ENCODE results near the gene ZC2HC1C.

ZC2HC1C gene, protein sequence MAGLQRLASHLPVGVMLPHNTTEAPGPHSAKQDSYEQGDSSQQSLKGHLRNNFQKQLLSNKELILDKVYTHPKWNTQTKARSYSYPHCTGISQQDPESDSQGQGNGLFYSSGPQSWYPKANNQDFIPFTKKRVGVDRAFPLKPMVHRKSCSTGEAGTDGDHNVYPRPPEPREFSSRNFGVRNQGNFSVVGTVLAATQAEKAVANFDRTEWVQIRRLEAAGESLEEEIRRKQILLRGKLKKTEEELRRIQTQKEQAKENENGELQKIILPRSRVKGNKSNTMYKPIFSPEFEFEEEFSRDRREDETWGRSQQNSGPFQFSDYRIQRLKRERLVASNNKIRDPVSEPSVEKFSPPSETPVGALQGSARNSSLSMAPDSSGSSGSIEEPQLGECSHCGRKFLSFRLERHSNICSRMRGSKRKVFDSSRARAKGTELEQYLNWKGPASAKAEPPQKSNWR

DNA sequence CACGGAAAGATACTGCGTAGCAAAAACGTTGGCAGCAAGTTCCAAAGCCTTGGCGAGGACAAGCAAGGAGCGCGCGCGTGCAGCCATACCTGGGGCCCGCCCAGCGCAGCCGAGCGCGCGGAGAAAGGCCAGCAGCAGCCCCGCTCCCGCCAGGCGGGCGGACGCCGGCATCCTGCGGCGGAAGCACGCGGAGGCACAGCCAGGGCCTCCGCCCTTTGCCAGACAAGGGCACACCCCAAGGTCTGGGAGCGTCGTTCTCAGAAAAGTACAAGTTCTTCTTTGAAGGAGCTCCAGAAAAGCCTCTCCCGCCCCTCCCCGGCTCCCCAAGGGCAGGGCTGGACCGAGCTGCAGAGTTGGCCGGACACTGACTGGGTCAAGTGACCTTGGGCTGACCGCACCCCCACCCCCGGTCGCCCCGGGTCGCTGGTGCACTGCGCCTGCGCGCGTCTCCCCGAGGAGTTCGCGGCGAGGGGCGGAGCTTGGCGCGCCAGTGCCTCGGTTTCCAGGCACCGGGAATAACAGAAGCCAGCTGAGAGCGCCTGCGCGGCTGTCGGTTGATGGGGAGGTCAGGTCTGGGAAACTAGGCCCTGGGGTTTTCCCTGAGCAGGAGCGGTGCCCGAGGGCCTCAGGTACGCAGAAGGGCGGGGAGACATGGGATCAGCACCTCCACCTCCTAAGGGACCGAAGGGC is at the start of gene ZC2HC1C:
ZC2HC1C (plus strand) TSS at position 521 of the 690 bp plus-strand sequence. CDS start 933 bp downstream, outside the sequence.
- H3K36me3 ChIP-seq (ENCODE audit: control insufficient read depth in 2 of 2, insufficient read depth in 2 of 2, low read length in 2 of 2), result no peaks in the 10 kb centered on the region
- H3K9ac ChIP-seq (ENCODE audit: low read depth in 1 of 2, low read length in 2 of 2), result peak within 1 kb of the TSS; percentile 47 to 80
- peak within 1 kb of the TSS; percentile 65 to 82 for H3K4me3 ChIP-seq (ENCODE audit: low read length in 2 of 2)
- no peaks in the 10 kb centered on the region for H3K9me3 ChIP-seq (ENCODE audit: control insufficient read depth in 2 of 2, low read length in 2 of 2)
- no peaks in the 10 kb centered on the region for H3K27me3 ChIP-seq (ENCODE audit: control insufficient read depth in 2 of 2, insufficient read depth in 2 of 2, low read length in 2 of 2)
- peak within 1 kb of the TSS; percentile 91 to 94 for H3K27ac ChIP-seq (ENCODE audit: low read depth in 2 of 2, low read length in 2 of 2)
- peaks cover 15 to 18% of the 10 kb centered on the region in 2 donors for H3K4me1 ChIP-seq (ENCODE audit: control insufficient read depth in 2 of 2, insufficient read depth in 2 of 2, low read length in 2 of 2)

DNA sequence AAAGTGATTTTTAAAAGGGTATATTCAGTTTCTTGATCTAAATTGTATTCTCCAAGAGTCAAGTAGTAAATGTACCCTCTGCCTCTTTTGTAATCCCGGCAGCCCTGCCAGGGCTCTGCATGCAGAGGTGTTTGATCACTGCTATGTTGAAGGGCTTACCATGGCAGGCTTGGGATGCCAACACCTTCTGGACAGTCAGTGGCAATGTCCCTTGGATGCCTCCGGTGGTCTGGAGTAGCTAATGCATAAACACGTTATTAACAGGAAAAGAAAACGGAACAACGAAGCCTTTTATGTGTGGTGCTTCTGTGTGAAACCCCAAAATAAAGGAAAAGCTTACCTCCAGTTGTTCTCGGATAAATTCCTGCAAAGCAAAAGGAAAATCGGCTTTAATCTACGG is 46.8 kb upstream of the ZC2HC1C start:
- Histone ChIP-seq H3K36me3 (ENCODE audit: control insufficient read depth in 2 of 2, insufficient read depth in 2 of 2, low read length in 2 of 2) (peaks cover 23 to 47% of the 10 kb centered on the region in 2 donors), H3K9me3 (ENCODE audit: control insufficient read depth in 2 of 2, low read length in 2 of 2) (no peaks in the 10 kb centered on the region), H3K4me3 (ENCODE audit: low read length in 2 of 2) (no peak overlapping the region), H3K27me3 (ENCODE audit: control insufficient read depth in 2 of 2, insufficient read depth in 2 of 2, low read length in 2 of 2) (no peaks in the 10 kb centered on the region), H3K27ac (ENCODE audit: low read depth in 2 of 2, low read length in 2 of 2) (no peak overlapping the region), H3K9ac (ENCODE audit: low read depth in 1 of 2, low read length in 2 of 2) (no peak overlapping the region), H3K4me1 (ENCODE audit: control insufficient read depth in 2 of 2, insufficient read depth in 2 of 2, low read length in 2 of 2) (peaks cover 4 to 8% of the 10 kb centered on the region in 2 donors)

DNA sequence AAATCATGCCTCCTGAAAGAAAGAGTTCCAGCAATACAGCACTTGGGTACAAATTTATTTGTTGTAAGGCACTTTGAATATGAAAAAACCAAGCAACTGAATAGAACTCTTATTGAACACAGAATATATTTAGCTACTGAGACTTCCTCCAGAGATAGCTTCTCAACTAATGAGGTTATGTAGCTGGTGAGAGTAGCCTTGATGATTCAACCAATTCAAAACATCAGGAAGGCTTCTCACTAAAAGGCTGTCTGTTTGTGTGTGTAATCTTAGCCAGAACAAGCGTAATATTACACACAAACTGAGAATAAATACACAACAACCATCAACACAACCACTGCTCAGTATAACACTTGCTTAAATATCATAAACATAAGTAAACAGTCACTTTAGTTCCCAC is 46.3 kb upstream of the ZC2HC1C start:
- no peak overlapping the region for H3K4me3 ChIP-seq (ENCODE audit: low read length in 2 of 2)
- no peaks in the 10 kb centered on the region for H3K27me3 ChIP-seq (ENCODE audit: control insufficient read depth in 2 of 2, insufficient read depth in 2 of 2, low read length in 2 of 2)
- H3K4me1 ChIP-seq (ENCODE audit: control insufficient read depth in 2 of 2, insufficient read depth in 2 of 2, low read length in 2 of 2), result peaks cover 2 to 6% of the 10 kb centered on the region in 2 donors
- H3K27ac ChIP-seq (ENCODE audit: low read depth in 2 of 2, low read length in 2 of 2), result no peak overlapping the region
- H3K36me3 ChIP-seq (ENCODE audit: control insufficient read depth in 2 of 2, insufficient read depth in 2 of 2, low read length in 2 of 2), result peaks cover 23 to 43% of the 10 kb centered on the region in 2 donors
- no peak overlapping the region for H3K9ac ChIP-seq (ENCODE audit: low read depth in 1 of 2, low read length in 2 of 2)
- no peaks in the 10 kb centered on the region for H3K9me3 ChIP-seq (ENCODE audit: control insufficient read depth in 2 of 2, low read length in 2 of 2)

DNA sequence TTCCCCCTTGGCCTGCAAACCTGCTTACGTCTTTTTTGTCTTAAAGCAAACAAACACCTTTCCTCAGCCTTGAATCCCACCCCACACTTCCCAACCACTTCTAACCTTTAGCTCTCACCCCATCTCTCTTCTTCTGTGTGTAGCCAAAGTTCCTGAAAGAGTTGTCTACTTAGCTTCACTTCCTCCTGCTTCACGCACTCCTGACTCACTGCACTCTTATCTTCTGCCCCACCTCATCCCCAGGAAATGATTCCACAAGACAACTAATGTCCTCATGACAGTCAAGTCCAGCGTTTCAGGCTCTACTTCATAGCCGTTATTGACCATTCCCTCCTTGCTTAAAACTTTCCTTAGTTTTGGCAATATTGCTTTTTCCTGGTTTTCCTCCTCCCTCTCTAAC is 44.4 kb upstream of the ZC2HC1C start:
- no peak overlapping the region for H3K4me3 ChIP-seq (ENCODE audit: low read length in 2 of 2)
- H3K27me3 ChIP-seq (ENCODE audit: control insufficient read depth in 2 of 2, insufficient read depth in 2 of 2, low read length in 2 of 2), result no peaks in the 10 kb centered on the region
- peak overlapping the region; percentile 38 to 65 for H3K27ac ChIP-seq (ENCODE audit: low read depth in 2 of 2, low read length in 2 of 2)
- H3K9ac ChIP-seq (ENCODE audit: low read depth in 1 of 2, low read length in 2 of 2), result no peak overlapping the region
- peaks cover 0 to 3% of the 10 kb centered on the region in 2 donors for H3K4me1 ChIP-seq (ENCODE audit: control insufficient read depth in 2 of 2, insufficient read depth in 2 of 2, low read length in 2 of 2)
- no peaks in the 10 kb centered on the region for H3K9me3 ChIP-seq (ENCODE audit: control insufficient read depth in 2 of 2, low read length in 2 of 2)
- H3K36me3 ChIP-seq (ENCODE audit: control insufficient read depth in 2 of 2, insufficient read depth in 2 of 2, low read length in 2 of 2), result peaks cover 20 to 37% of the 10 kb centered on the region in 2 donors

DNA sequence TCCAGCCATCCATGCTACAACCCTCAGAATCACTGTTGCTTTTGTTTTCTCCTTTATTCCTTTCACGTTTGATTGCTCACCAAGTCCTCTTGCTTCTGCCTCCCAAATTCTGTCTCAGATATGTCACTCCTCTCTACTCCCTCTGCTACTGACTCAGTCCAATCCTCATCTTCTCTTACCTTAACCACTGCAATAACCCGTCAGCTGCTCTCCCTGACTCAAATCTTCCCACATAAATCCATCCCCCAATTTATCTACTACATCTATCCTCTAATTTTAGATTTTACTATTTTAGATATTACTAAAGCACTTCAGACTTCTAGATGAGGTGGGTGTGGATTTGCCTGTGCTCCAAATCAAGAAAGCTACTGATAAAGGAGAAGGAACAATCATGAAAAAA is 43.6 kb upstream of the ZC2HC1C start:
- Histone ChIP-seq H3K4me3 (ENCODE audit: low read length in 2 of 2) (no peak overlapping the region), H3K4me1 (ENCODE audit: control insufficient read depth in 2 of 2, insufficient read depth in 2 of 2, low read length in 2 of 2) (peaks cover 0 to 3% of the 10 kb centered on the region in 2 donors), H3K9me3 (ENCODE audit: control insufficient read depth in 2 of 2, low read length in 2 of 2) (no peaks in the 10 kb centered on the region), H3K27me3 (ENCODE audit: control insufficient read depth in 2 of 2, insufficient read depth in 2 of 2, low read length in 2 of 2) (no peaks in the 10 kb centered on the region), H3K9ac (ENCODE audit: low read depth in 1 of 2, low read length in 2 of 2) (no peak overlapping the region), H3K27ac (ENCODE audit: low read depth in 2 of 2, low read length in 2 of 2) (peak overlapping the region in 1 of 2 donors; percentile 23), H3K36me3 (ENCODE audit: control insufficient read depth in 2 of 2, insufficient read depth in 2 of 2, low read length in 2 of 2) (peaks cover 25 to 34% of the 10 kb centered on the region in 2 donors)

DNA sequence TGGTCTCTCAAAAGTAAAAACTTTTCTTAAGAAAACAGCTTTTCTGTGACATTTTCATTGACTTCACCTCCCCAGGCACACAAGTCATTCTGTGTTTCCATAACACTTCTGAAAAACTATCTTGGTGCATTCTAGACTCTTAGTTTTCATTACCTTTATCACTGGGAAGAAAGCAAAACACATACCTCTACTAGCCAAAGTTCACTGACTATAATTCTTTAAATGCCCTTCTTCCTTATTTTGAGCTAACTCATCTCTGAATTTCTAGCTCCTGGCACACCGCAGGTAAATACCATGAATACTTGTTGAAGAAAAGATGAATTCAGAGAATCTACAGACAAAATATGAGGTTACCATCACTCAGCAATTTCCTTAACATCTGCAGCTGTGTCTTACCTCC is 39.3 kb upstream of the ZC2HC1C start:
- Histone ChIP-seq H3K9ac (ENCODE audit: low read depth in 1 of 2, low read length in 2 of 2) (no peak overlapping the region), H3K4me1 (ENCODE audit: control insufficient read depth in 2 of 2, insufficient read depth in 2 of 2, low read length in 2 of 2) (no peaks in the 10 kb centered on the region), H3K36me3 (ENCODE audit: control insufficient read depth in 2 of 2, insufficient read depth in 2 of 2, low read length in 2 of 2) (peaks cover 17 to 37% of the 10 kb centered on the region in 2 donors), H3K27ac (ENCODE audit: low read depth in 2 of 2, low read length in 2 of 2) (no peak overlapping the region), H3K27me3 (ENCODE audit: control insufficient read depth in 2 of 2, insufficient read depth in 2 of 2, low read length in 2 of 2) (no peaks in the 10 kb centered on the region), H3K9me3 (ENCODE audit: control insufficient read depth in 2 of 2, low read length in 2 of 2) (no peaks in the 10 kb centered on the region), H3K4me3 (ENCODE audit: low read length in 2 of 2) (no peak overlapping the region)

DNA sequence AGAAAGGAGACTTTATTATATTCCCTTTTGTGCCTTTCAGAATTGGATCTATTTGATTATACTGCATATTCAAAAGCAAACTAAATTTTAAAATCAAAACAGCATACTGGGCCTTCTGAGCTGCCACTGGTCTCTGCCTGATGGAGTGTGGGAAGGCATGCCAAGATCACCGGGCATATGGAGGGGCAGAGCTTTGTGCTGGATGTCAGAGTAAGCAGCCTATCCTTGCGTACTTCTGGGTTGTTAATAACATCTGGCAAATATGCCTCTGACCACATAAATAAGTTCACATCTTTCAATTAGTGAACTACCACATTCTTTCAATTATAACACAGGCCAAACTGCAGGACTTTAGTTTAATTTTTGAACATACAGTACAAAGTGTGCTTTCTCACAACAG is 36.5 kb upstream of the ZC2HC1C start:
- Histone ChIP-seq H3K4me3 (ENCODE audit: low read length in 2 of 2) (no peak overlapping the region), H3K9me3 (ENCODE audit: control insufficient read depth in 2 of 2, low read length in 2 of 2) (no peaks in the 10 kb centered on the region), H3K4me1 (ENCODE audit: control insufficient read depth in 2 of 2, insufficient read depth in 2 of 2, low read length in 2 of 2) (no peaks in the 10 kb centered on the region), H3K27ac (ENCODE audit: low read depth in 2 of 2, low read length in 2 of 2) (no peak overlapping the region), H3K36me3 (ENCODE audit: control insufficient read depth in 2 of 2, insufficient read depth in 2 of 2, low read length in 2 of 2) (peaks cover 17 to 48% of the 10 kb centered on the region in 2 donors), H3K9ac (ENCODE audit: low read depth in 1 of 2, low read length in 2 of 2) (no peak overlapping the region), H3K27me3 (ENCODE audit: control insufficient read depth in 2 of 2, insufficient read depth in 2 of 2, low read length in 2 of 2) (no peaks in the 10 kb centered on the region)

DNA sequence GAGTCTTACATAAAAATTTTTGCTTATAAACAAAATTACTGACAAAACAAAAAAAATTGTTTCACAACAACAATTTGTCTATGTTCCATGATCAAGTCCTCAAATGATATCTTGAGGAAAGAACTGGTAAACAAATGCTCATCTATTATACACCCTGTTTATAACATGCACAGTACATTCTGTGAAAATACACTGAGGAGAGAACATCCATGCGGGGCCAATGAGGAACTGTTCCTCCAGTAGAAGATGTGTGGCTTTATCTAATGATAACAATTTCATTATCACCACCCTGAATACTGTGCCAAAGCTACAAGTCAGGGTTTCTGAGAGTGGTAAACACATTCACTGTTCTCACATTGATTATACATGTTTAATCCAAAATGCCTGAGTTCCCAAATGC is 28.9 kb upstream of the ZC2HC1C start:
- Histone ChIP-seq H3K4me3 (ENCODE audit: low read length in 2 of 2) (no peak overlapping the region), H3K36me3 (ENCODE audit: control insufficient read depth in 2 of 2, insufficient read depth in 2 of 2, low read length in 2 of 2) (peaks cover 3 to 19% of the 10 kb centered on the region in 2 donors), H3K9me3 (ENCODE audit: control insufficient read depth in 2 of 2, low read length in 2 of 2) (no peaks in the 10 kb centered on the region), H3K9ac (ENCODE audit: low read depth in 1 of 2, low read length in 2 of 2) (no peak overlapping the region), H3K27me3 (ENCODE audit: control insufficient read depth in 2 of 2, insufficient read depth in 2 of 2, low read length in 2 of 2) (no peaks in the 10 kb centered on the region), H3K27ac (ENCODE audit: low read depth in 2 of 2, low read length in 2 of 2) (peak overlapping the region in 1 of 2 donors; percentile 26), H3K4me1 (ENCODE audit: control insufficient read depth in 2 of 2, insufficient read depth in 2 of 2, low read length in 2 of 2) (peaks cover 14 to 24% of the 10 kb centered on the region in 2 donors)

DNA sequence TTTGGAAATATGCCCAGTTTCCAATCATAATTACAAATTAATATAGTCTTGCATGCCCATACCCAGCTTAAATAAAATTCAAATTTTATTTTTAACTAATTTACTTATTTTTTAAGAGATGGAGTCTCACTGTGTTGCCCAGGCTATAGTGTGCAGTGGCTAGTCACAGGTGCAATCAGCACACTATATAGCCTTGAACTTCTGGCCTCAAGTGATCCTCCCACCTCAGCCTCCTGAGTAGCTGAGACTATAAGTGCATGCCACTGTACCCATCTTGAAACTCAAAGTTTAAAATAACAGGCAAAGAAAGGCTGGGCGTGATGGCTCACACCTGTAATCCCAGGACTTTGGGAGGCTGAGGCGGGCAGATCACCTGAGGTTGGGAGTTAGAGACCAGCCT is 28.5 kb upstream of the ZC2HC1C start:
- H3K9me3 ChIP-seq (ENCODE audit: control insufficient read depth in 2 of 2, low read length in 2 of 2), result no peaks in the 10 kb centered on the region
- H3K36me3 ChIP-seq (ENCODE audit: control insufficient read depth in 2 of 2, insufficient read depth in 2 of 2, low read length in 2 of 2), result peaks cover 3 to 16% of the 10 kb centered on the region in 2 donors
- H3K27me3 ChIP-seq (ENCODE audit: control insufficient read depth in 2 of 2, insufficient read depth in 2 of 2, low read length in 2 of 2), result no peaks in the 10 kb centered on the region
- peaks cover 14 to 24% of the 10 kb centered on the region in 2 donors for H3K4me1 ChIP-seq (ENCODE audit: control insufficient read depth in 2 of 2, insufficient read depth in 2 of 2, low read length in 2 of 2)
- peak overlapping the region; percentile 26 to 69 for H3K27ac ChIP-seq (ENCODE audit: low read depth in 2 of 2, low read length in 2 of 2)
- H3K9ac ChIP-seq (ENCODE audit: low read depth in 1 of 2, low read length in 2 of 2), result no peak overlapping the region
- no peak overlapping the region for H3K4me3 ChIP-seq (ENCODE audit: low read length in 2 of 2)

DNA sequence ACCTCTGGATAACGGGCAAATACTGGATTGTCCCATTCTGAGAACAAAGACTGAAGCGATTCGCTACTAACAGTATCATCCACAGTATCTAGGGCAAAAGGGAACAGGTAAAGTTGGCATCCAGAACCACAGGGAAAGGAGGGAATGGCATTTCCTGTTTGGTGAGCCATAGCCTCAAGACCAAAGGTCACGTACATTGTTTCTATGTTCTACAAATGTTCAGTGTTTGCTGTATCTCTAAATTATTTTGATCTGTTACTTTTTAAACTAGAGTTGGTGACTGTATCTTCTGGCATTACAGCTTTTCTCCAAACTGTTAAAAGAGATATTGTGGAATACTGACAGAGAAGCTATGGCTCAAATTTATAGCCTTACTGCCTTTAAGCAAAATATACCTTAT is 27.8 kb upstream of the ZC2HC1C start:
- Histone ChIP-seq H3K27me3 (ENCODE audit: control insufficient read depth in 2 of 2, insufficient read depth in 2 of 2, low read length in 2 of 2) (no peaks in the 10 kb centered on the region), H3K36me3 (ENCODE audit: control insufficient read depth in 2 of 2, insufficient read depth in 2 of 2, low read length in 2 of 2) (peaks cover 3 to 11% of the 10 kb centered on the region in 2 donors), H3K4me3 (ENCODE audit: low read length in 2 of 2) (no peak overlapping the region), H3K9me3 (ENCODE audit: control insufficient read depth in 2 of 2, low read length in 2 of 2) (no peaks in the 10 kb centered on the region), H3K9ac (ENCODE audit: low read depth in 1 of 2, low read length in 2 of 2) (no peak overlapping the region), H3K4me1 (ENCODE audit: control insufficient read depth in 2 of 2, insufficient read depth in 2 of 2, low read length in 2 of 2) (peaks cover 14 to 24% of the 10 kb centered on the region in 2 donors), H3K27ac (ENCODE audit: low read depth in 2 of 2, low read length in 2 of 2) (peak overlapping the region; percentile 52 to 69)
